Osteocyte (in vitro differentiated cells): ENCODE measurements around the gene DHRS7C. TPM values are rescaled to one million over a fixed set of nuclear protein-coding genes. Genes with fewer than 3 reads are reported as not detected.

ENCODE experiments used
- DNase-seq: peaks from one replicate; pipeline ENCODE4 v3.0.0; 2021; ENCODE audit warnings: mixed read lengths; ENCODE audit not compliant: unreplicated experiment; ENCODE audit errors: extremely low spot score
- H3K27ac Mint-ChIP-seq: one replicate; pipeline ENCODE4 v1.8.0; 2021; ENCODE audit warnings: mild to moderate bottlenecking, mixed read lengths; ENCODE audit not compliant: unreplicated experiment
- H3K27me3 Mint-ChIP-seq: one replicate; pipeline ENCODE4 v1.8.0; 2021; ENCODE audit warnings: mixed read lengths; ENCODE audit not compliant: unreplicated experiment
- H3K36me3 Mint-ChIP-seq: one replicate; pipeline ENCODE4 v1.8.0; 2021; ENCODE audit warnings: mixed read lengths; ENCODE audit not compliant: unreplicated experiment
- H3K4me1 Mint-ChIP-seq: one replicate; pipeline ENCODE4 v1.8.0; 2021; ENCODE audit warnings: mixed read lengths; ENCODE audit not compliant: unreplicated experiment
- H3K4me3 Mint-ChIP-seq: one replicate; pipeline ENCODE4 v1.8.0; 2021; ENCODE audit warnings: mild to moderate bottlenecking, moderate library complexity, mixed read lengths; ENCODE audit not compliant: unreplicated experiment
- H3K9me3 Mint-ChIP-seq: one replicate; pipeline ENCODE4 v1.8.0; 2021; ENCODE audit warnings: mixed read lengths; ENCODE audit not compliant: unreplicated experiment
- CTCF ChIP-seq: fragments of 200-600 bp; sonication (generic); IDR thresholded peaks from 2 replicates; pipeline ENCODE4 v1.5.0; 2021; ENCODE audit warnings: antibody characterized with exemption, mild to moderate bottlenecking, moderate library complexity
- long read RNA-seq: library from polyadenylated mRNA; unstranded; transcript quantifications from one replicate; pipeline ENCODE4 v2.0.0, GENCODE V29; 2021
- total RNA-seq: library from RNA; stranded (reverse); gene quantifications from 2 replicates; pipeline ENCODE4 v1.2.1, GENCODE V29; 2021

The DHRS7C gene
- not detected in 2 replicates for total RNA-seq
- long read RNA-seq: 0 reads

GRCh38 chr17:9790889-9791876, at the start of gene DHRS7C:
Gene DHRS7C, minus strand, starts transcription at chr17:9791592. Its CDS starts 308 bp downstream, at chr17:9791284.
- Mint-ChIP-seq H3K9me3 (no peaks in the 10 kb centered on the region), H3K4me1 (peaks cover 9% of the 10 kb centered on the region), H3K27ac (no peak within 1 kb of the TSS), H3K27me3 (no peaks in the 10 kb centered on the region), H3K36me3 (no peaks in the 10 kb centered on the region), H3K4me3 (no peak within 1 kb of the TSS)
- DNase-seq: no peak
- TF ChIP-seq CTCF: no peak

- no peak overlapping the region for H3K4me3 Mint-ChIP-seq
- H3K4me1 Mint-ChIP-seq: peaks cover 82% of the 10 kb centered on the region
- no peaks in the 10 kb centered on the region for H3K36me3 Mint-ChIP-seq
- TF ChIP-seq CTCF: peak; percentile 32
- DNase-seq: no peak
- H3K27me3 Mint-ChIP-seq: no peaks in the 10 kb centered on the region
- H3K27ac Mint-ChIP-seq: peak overlapping the region; percentile 74
- no peaks in the 10 kb centered on the region for H3K9me3 Mint-ChIP-seq
These were observed 48.0 kb upstream of the DHRS7C start for GRCh38 chr17:9839433-9839832.

GRCh38 chr17:9837551-9838471, 46.4 kb upstream of the DHRS7C start:
- no peaks in the 10 kb centered on the region for H3K9me3 Mint-ChIP-seq
- no peaks in the 10 kb centered on the region for H3K27me3 Mint-ChIP-seq
- DNase-seq: no peak
- TF ChIP-seq CTCF: no peak
- H3K4me3 Mint-ChIP-seq: peak overlapping the region; percentile 0
- H3K4me1 Mint-ChIP-seq: peaks cover 67% of the 10 kb centered on the region
- peak overlapping the region; percentile 84 for H3K27ac Mint-ChIP-seq
- no peaks in the 10 kb centered on the region for H3K36me3 Mint-ChIP-seq

GRCh38 chr17:9833922-9834321, 42.5 kb upstream of the DHRS7C start:
- Mint-ChIP-seq H3K4me3 (no peak overlapping the region), H3K9me3 (no peaks in the 10 kb centered on the region), H3K4me1 (peaks cover 53% of the 10 kb centered on the region), H3K27ac (no peak overlapping the region), H3K36me3 (no peaks in the 10 kb centered on the region), H3K27me3 (no peaks in the 10 kb centered on the region)
- no peak for TF ChIP-seq CTCF
- DNase-seq: no peak
